ENCODE measurements around the gene BMP8A. TPM values are rescaled to one million over a fixed set of nuclear protein-coding genes. Genes with fewer than 3 reads are reported as not detected.

The BMP8A gene
- total RNA-seq, 1 experiment from 2014 or later, result 0.54 TPM

DNA sequence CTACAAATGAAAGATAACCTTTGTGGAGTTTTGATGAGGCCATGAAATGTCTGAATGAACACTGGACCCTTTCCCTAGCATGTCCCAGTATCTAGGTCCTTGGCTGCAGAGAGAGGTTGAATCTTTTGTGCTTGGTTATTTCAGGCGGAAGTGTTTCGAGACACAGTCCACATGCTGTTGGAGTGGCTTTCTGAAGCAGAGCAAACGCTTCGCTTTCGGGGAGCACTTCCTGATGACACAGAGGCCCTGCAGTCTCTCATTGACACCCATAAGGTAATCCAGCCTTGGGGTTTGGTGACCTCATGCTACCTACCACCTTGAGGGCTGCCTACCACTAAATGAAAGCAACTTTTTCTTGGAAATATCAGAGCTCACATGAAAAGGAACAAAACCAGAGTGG, 38.9 kb upstream of the BMP8A start:
- Histone ChIP-seq H3K27me3 (ENCODE audit: control insufficient read depth, insufficient read depth, low read length) (no peaks in the 10 kb centered on the region), H3K4me1 (ENCODE audit: control insufficient read depth, insufficient read depth, low read length) (no peaks in the 10 kb centered on the region), H3K4me3 (ENCODE audit: low read depth in 2 of 2, low read length in 2 of 2) (no peak overlapping the region), H3K9me3 (ENCODE audit: control insufficient read depth, insufficient read depth, low read depth, low read length) (no peaks in the 10 kb centered on the region), H3K27ac (ENCODE audit: low read length) (no peak overlapping the region), H3K36me3 (ENCODE audit: control insufficient read depth, insufficient read depth, low read length) (peaks cover 61% of the 10 kb centered on the region)
- no TSS peak for BruUV-seq (replicated peaks)
- CTCF ChIA-PET, result no interaction called here
- in situ Hi-C loops (cut with HindIII; ENCODE audit: low pct_unique_long_range_greater_than_20kb, low sequenced_read_pairs), result no loop called here
- no peak for TF ChIP-seq TCF7L2 (IDR thresholded peaks at IDR 0.05; ENCODE audit: low read depth, low read length)
- no peak for ATAC-seq
- intact Hi-C loops (cut with micrococcal nuclease; ENCODE audit: unreplicated experiment), result no loop called here
- no peak for DNase-seq (ENCODE audit: low read depth, low spot score)
- POLR2A ChIA-PET, result no interaction called here

DNA sequence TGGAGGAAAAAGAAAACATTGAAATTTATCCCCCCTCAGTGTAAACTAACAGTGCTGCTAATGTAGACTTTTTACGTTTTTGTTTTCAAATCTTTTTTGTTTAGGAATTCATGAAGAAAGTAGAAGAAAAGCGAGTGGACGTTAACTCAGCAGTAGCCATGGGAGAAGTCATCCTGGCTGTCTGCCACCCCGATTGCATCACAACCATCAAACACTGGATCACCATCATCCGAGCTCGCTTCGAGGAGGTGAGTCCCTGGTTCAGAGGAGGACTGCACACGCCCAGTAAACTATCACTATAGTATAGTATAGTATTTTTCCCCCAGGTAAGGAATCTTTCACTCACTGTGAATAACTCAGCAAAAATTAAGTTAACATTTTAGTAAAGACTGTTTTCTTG, 37.8 kb upstream of the BMP8A start:
- no peak for ATAC-seq
- Histone ChIP-seq H3K27ac (ENCODE audit: low read length) (no peak overlapping the region), H3K27me3 (ENCODE audit: control insufficient read depth, insufficient read depth, low read length) (no peaks in the 10 kb centered on the region), H3K4me1 (ENCODE audit: control insufficient read depth, insufficient read depth, low read length) (no peaks in the 10 kb centered on the region), H3K4me3 (ENCODE audit: low read depth in 2 of 2, low read length in 2 of 2) (no peak overlapping the region), H3K9me3 (ENCODE audit: control insufficient read depth, insufficient read depth, low read depth, low read length) (no peaks in the 10 kb centered on the region), H3K36me3 (ENCODE audit: control insufficient read depth, insufficient read depth, low read length) (peaks cover 60% of the 10 kb centered on the region)
- ChIA-PET CTCF (no interaction called here), POLR2A (no interaction called here)
- in situ Hi-C loops (cut with HindIII; ENCODE audit: low pct_unique_long_range_greater_than_20kb, low sequenced_read_pairs), result no loop called here
- TF ChIP-seq SIN3A (IDR thresholded peaks at IDR 0.05; ENCODE audit: borderline replicate concordance, insufficient read depth, low read depth, low read length) (no peak), TCF7L2 (IDR thresholded peaks at IDR 0.05; ENCODE audit: low read depth, low read length) (no peak), POLR2AphosphoS5 (IDR thresholded peaks at IDR 0.05; ENCODE audit: low read depth, low read length) (no peak)
- TF ChIP-seq, protein P1, sequence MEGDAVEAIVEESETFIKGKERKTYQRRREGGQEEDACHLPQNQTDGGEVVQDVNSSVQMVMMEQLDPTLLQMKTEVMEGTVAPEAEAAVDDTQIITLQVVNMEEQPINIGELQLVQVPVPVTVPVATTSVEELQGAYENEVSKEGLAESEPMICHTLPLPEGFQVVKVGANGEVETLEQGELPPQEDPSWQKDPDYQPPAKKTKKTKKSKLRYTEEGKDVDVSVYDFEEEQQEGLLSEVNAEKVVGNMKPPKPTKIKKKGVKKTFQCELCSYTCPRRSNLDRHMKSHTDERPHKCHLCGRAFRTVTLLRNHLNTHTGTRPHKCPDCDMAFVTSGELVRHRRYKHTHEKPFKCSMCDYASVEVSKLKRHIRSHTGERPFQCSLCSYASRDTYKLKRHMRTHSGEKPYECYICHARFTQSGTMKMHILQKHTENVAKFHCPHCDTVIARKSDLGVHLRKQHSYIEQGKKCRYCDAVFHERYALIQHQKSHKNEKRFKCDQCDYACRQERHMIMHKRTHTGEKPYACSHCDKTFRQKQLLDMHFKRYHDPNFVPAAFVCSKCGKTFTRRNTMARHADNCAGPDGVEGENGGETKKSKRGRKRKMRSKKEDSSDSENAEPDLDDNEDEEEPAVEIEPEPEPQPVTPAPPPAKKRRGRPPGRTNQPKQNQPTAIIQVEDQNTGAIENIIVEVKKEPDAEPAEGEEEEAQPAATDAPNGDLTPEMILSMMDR (IDR thresholded peaks at IDR 0.05), result no peak
- TF ChIP-seq, protein P2, sequence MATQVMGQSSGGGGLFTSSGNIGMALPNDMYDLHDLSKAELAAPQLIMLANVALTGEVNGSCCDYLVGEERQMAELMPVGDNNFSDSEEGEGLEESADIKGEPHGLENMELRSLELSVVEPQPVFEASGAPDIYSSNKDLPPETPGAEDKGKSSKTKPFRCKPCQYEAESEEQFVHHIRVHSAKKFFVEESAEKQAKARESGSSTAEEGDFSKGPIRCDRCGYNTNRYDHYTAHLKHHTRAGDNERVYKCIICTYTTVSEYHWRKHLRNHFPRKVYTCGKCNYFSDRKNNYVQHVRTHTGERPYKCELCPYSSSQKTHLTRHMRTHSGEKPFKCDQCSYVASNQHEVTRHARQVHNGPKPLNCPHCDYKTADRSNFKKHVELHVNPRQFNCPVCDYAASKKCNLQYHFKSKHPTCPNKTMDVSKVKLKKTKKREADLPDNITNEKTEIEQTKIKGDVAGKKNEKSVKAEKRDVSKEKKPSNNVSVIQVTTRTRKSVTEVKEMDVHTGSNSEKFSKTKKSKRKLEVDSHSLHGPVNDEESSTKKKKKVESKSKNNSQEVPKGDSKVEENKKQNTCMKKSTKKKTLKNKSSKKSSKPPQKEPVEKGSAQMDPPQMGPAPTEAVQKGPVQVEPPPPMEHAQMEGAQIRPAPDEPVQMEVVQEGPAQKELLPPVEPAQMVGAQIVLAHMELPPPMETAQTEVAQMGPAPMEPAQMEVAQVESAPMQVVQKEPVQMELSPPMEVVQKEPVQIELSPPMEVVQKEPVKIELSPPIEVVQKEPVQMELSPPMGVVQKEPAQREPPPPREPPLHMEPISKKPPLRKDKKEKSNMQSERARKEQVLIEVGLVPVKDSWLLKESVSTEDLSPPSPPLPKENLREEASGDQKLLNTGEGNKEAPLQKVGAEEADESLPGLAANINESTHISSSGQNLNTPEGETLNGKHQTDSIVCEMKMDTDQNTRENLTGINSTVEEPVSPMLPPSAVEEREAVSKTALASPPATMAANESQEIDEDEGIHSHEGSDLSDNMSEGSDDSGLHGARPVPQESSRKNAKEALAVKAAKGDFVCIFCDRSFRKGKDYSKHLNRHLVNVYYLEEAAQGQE (IDR thresholded peaks at IDR 0.05; ENCODE audit: insufficient read depth in 1 of 2, low read depth in 2 of 2, low read length in 1 of 2), result no peak
- intact Hi-C loops (cut with micrococcal nuclease; ENCODE audit: unreplicated experiment), result no loop called here
- no peak for DNase-seq (ENCODE audit: low read depth, low spot score)
- BruUV-seq (replicated peaks), result no TSS peak

DNA sequence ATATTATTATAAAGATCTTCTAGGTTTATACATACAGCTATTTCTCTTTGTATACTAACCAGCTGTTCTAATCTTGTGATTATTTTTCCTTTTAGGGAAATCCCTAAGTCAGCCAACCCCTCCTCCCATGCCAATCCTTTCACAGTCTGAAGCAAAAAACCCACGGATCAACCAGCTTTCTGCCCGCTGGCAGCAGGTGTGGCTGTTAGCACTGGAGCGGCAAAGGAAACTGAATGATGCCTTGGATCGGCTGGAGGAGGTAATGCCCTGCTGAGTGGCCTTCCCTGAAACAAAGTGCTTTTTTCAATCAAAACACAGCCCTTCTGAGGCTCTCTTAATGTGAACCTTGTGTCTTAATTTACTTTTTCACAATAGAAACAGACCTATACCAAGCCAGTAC, 32.4 kb upstream of the BMP8A start:
- ChIA-PET CTCF (no interaction called here), POLR2A (no interaction called here)
- no peak for ATAC-seq
- no peaks in the 10 kb centered on the region for H3K9me3 ChIP-seq (ENCODE audit: control insufficient read depth, insufficient read depth, low read depth, low read length)
- H3K27me3 ChIP-seq (ENCODE audit: control insufficient read depth, insufficient read depth, low read length), result no peaks in the 10 kb centered on the region
- intact Hi-C loops (cut with micrococcal nuclease; ENCODE audit: unreplicated experiment) (no loop called here), in situ Hi-C loops (cut with HindIII; ENCODE audit: low pct_unique_long_range_greater_than_20kb, low sequenced_read_pairs) (no loop called here)
- no peaks in the 10 kb centered on the region for H3K4me1 ChIP-seq (ENCODE audit: control insufficient read depth, insufficient read depth, low read length)
- no TSS peak for BruUV-seq (replicated peaks)
- TF ChIP-seq, protein P2 (IDR thresholded peaks at IDR 0.05; ENCODE audit: insufficient read depth in 1 of 2, low read depth in 2 of 2, low read length in 1 of 2), result no peak
- TF ChIP-seq POLR2AphosphoS5 (IDR thresholded peaks at IDR 0.05; ENCODE audit: low read depth, low read length) (no peak), TCF7L2 (IDR thresholded peaks at IDR 0.05; ENCODE audit: low read depth, low read length) (no peak), SIN3A (IDR thresholded peaks at IDR 0.05; ENCODE audit: borderline replicate concordance, insufficient read depth, low read depth, low read length) (no peak)
- TF ChIP-seq, protein P1 (IDR thresholded peaks at IDR 0.05), result no peak
- peaks cover 60% of the 10 kb centered on the region for H3K36me3 ChIP-seq (ENCODE audit: control insufficient read depth, insufficient read depth, low read length)
- H3K4me3 ChIP-seq (ENCODE audit: low read depth in 2 of 2, low read length in 2 of 2), result no peak overlapping the region
- no peak overlapping the region for H3K27ac ChIP-seq (ENCODE audit: low read length)
- DNase-seq (ENCODE audit: low read depth, low spot score), result no peak

All from Panc1 (cell line).